Stimulated activated CD4-positive, alpha-beta T cell treated with anti-CD3 and anti-CD28 coated beads, TNF-alpha, amount 100 ng/mL, for 48 hours (primary cell): Measurements from ENCODE around the gene VIPR2.

ENCODE experiments used
- DNase-seq, 3 donors: peaks; one replicate each; pipeline ENCODE4 v3.0.0-alpha.2; 2020; ENCODE audit warnings: low read depth in 3 of 3

Gene VIPR2

GRCh38 chr7:159121068-159121467, 23.6 kb downstream of the VIPR2 start:
- no peak for DNase-seq

GRCh38 chr7:159120540-159120919, 24.1 kb downstream of the VIPR2 start:
- DNase-seq = no peak

- DNase-seq = no peak
Observed at GRCh38 chr7:159119851-159120539, 24.7 kb downstream of the VIPR2 start.

- DNase-seq = no peak
Observed at GRCh38 chr7:159119026-159119741, 25.5 kb downstream of the VIPR2 start.

GRCh38 chr7:159118623-159119022, 26.0 kb downstream of the VIPR2 start:
- DNase-seq = no peak

- no peak for DNase-seq
Observed at GRCh38 chr7:159118197-159118595, 26.5 kb downstream of the VIPR2 start.

GRCh38 chr7:159117366-159118196, 27.1 kb downstream of the VIPR2 start:
- DNase-seq = no peak

GRCh38 chr7:159116581-159117339, 27.9 kb downstream of the VIPR2 start:
- DNase-seq = no peak

- DNase-seq = no peak
Observed at GRCh38 chr7:159115601-159116501, 28.8 kb downstream of the VIPR2 start.

GRCh38 chr7:159114981-159115380, 29.7 kb downstream of the VIPR2 start:
- no peak for DNase-seq

- DNase-seq = no peak
Observed at GRCh38 chr7:159114096-159114495, 30.6 kb downstream of the VIPR2 start.

GRCh38 chr7:159113056-159113455, 31.6 kb downstream of the VIPR2 start:
- DNase-seq = no peak

GRCh38 chr7:159112136-159113011, 32.3 kb downstream of the VIPR2 start:
- no peak for DNase-seq

- DNase-seq = no peak
Observed at GRCh38 chr7:159109653-159110035, 35.0 kb downstream of the VIPR2 start.

GRCh38 chr7:159108941-159109652, 35.6 kb downstream of the VIPR2 start:
- no peak for DNase-seq

GRCh38 chr7:159108491-159108890, 36.2 kb downstream of the VIPR2 start:
- DNase-seq = no peak

- no peak for DNase-seq
Observed at GRCh38 chr7:159107161-159107892, 37.3 kb downstream of the VIPR2 start.
